ENCODE results near the gene CCR5.

The CCR5 gene

DNA sequence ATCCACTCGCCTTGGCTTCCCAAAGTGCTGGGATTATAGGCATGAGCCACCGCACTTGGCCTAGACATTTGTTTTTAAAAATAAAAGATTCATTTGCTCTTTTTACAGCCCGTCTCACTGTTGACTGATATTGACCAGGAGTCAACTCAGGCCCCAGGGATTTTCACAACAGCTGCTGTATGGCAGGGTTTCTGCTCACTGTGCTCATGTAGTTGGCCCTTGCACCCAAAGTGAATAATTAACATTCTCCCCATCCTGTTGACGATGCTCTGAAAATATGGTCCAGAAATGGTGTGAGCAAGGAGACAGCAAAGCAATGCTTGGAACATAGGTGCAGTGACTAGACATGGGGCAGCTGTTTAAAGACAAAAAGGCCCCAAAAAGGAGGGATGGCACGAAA lies 2.9 kb upstream of the CCR5 start:
- DNase-seq (ENCODE audit: low read depth), result no peak
- no peak overlapping the region for H3K4me3 ChIP-seq (ENCODE audit: low read depth, low read length)
- TF ChIP-seq, protein P1, sequence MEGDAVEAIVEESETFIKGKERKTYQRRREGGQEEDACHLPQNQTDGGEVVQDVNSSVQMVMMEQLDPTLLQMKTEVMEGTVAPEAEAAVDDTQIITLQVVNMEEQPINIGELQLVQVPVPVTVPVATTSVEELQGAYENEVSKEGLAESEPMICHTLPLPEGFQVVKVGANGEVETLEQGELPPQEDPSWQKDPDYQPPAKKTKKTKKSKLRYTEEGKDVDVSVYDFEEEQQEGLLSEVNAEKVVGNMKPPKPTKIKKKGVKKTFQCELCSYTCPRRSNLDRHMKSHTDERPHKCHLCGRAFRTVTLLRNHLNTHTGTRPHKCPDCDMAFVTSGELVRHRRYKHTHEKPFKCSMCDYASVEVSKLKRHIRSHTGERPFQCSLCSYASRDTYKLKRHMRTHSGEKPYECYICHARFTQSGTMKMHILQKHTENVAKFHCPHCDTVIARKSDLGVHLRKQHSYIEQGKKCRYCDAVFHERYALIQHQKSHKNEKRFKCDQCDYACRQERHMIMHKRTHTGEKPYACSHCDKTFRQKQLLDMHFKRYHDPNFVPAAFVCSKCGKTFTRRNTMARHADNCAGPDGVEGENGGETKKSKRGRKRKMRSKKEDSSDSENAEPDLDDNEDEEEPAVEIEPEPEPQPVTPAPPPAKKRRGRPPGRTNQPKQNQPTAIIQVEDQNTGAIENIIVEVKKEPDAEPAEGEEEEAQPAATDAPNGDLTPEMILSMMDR (IDR thresholded peaks at IDR 0.05; ENCODE audit: insufficient read depth, low read depth, low read length, missing control alignments), result no peak

DNA sequence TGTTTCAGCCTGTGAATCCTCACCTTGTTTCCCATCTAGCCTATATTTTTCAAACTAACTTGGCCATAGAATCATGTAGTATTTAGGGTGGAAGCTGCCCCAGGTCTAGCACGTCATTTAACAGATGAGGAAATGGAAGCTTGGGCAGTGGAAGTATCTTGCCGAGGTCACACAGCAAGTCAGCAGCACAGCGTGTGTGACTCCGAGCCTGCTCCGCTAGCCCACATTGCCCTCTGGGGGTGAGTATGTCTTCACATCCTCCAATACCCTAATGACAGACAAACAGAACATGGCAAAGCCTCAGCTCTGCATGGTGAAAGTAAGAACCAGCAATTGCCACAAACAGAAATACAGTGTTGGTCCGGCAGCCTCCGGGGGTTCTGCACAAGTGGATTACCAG lies 2.2 kb upstream of the CCR5 start:
- peak; percentile 89 for DNase-seq (ENCODE audit: low read depth)
- no peak overlapping the region for H3K4me3 ChIP-seq (ENCODE audit: low read depth, low read length)
- TF ChIP-seq, protein P1 (IDR thresholded peaks at IDR 0.05; ENCODE audit: insufficient read depth, low read depth, low read length, missing control alignments), result peak; percentile 61

- TF ChIP-seq, protein P1 (IDR thresholded peaks at IDR 0.05; ENCODE audit: insufficient read depth, low read depth, low read length, missing control alignments), result no peak
- H3K4me3 ChIP-seq (ENCODE audit: low read depth, low read length), result no peak overlapping the region
- DNase-seq (ENCODE audit: low read depth), result no peak
Observed at GRCh38 chr3:46369151-46369550, 1.6 kb upstream of the CCR5 start.

DNA sequence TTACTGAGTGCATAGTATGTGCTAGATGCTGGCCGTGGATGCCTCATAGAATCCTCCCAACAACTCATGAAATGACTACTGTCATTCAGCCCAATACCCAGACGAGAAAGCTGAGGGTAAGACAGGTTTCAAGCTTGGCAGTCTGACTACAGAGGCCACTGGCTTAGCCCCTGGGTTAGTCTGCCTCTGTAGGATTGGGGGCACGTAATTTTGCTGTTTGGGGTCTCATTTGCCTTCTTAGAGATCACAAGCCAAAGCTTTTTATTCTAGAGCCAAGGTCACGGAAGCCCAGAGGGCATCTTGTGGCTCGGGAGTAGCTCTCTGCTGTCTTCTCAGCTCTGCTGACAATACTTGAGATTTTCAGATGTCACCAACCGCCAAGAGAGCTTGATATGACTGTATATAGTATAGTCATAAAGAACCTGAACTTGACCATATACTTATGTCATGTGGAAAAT lies 1.0 kb upstream of the CCR5 start:
- DNase-seq (ENCODE audit: low read depth), result peak; percentile 75
- no peak overlapping the region for H3K4me3 ChIP-seq (ENCODE audit: low read depth, low read length)
- TF ChIP-seq, protein P1 (IDR thresholded peaks at IDR 0.05; ENCODE audit: insufficient read depth, low read depth, low read length, missing control alignments), result no peak

DNA sequence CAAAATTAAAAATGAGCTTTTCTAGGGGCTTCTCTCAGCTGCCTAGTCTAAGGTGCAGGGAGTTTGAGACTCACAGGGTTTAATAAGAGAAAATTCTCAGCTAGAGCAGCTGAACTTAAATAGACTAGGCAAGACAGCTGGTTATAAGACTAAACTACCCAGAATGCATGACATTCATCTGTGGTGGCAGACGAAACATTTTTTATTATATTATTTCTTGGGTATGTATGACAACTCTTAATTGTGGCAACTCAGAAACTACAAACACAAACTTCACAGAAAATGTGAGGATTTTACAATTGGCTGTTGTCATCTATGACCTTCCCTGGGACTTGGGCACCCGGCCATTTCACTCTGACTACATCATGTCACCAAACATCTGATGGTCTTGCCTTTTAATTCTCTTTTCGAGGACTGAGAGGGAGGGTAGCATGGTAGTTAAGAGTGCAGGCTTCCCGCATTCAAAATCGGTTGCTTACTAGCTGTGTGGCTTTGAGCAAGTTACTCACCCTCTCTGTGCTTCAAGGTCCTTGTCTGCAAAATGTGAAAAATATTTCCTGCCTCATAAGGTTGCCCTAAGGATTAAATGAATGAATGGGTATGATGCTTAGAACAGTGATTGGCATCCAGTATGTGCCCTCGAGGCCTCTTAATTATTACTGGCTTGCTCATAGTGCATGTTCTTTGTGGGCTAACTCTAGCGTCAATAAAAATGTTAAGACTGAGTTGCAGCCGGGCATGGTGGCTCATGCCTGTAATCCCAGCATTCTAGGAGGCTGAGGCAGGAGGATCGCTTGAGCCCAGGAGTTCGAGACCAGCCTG lies 984 bp downstream of the CCR5 start:
- no peak for DNase-seq (ENCODE audit: low read depth)
- H3K4me3 ChIP-seq (ENCODE audit: low read depth, low read length), result no peak overlapping the region
- TF ChIP-seq, protein P1 (IDR thresholded peaks at IDR 0.05; ENCODE audit: insufficient read depth, low read depth, low read length, missing control alignments), result no peak

- no peak overlapping the region for H3K4me3 ChIP-seq (ENCODE audit: low read depth, low read length)
- DNase-seq (ENCODE audit: low read depth), result peak; percentile 57
- TF ChIP-seq, protein P1 (IDR thresholded peaks at IDR 0.05; ENCODE audit: insufficient read depth, low read depth, low read length, missing control alignments), result peak; percentile 71
Observed at GRCh38 chr3:46372492-46373359, 2.0 kb downstream of the CCR5 start.

Data from GM12865 (cell line).